Measurements from ENCODE around the gene RNF182. TPM values are rescaled to one million over a fixed set of nuclear protein-coding genes. Genes with fewer than 3 reads are reported as not detected.
"Not testable (repeated sequence)": the region's sequence is repeated elsewhere in the genome, so short reads cannot be mapped to it uniquely, and the experiment has no call there.

The RNF182 gene
- total RNA-seq, 2 experiments from 2014 or later: not detected

DNA sequence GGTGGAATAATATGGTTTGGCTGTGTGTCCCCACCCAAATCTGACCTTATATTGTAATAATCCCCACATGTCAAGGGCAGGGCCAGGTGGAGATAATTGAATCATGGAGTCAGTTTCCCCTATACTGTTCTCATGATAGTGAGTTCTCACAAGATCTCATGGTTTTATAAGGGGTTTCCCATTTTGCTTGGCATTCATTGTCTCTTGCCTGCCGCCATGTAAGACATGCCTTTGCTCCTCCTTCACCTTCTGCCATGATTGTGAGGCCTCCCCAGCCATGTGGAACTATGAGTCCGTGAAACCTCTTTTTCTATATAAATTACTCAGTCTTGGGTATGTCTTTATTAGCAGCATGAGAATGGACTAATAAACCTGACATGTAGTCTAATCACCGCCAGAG lies 48.7 kb downstream of the RNF182 start:
- ATAC-seq; H3K4me3 Mint-ChIP-seq; H3K36me3 Mint-ChIP-seq (ENCODE audit: low read depth); DNase-seq; intact Hi-C loops (cut with DNase I, micrococcal nuclease); H3K27ac Mint-ChIP-seq; POLR2A ChIA-PET; H3K4me1 Mint-ChIP-seq: not testable (repeated sequence)
- Mint-ChIP-seq H3K27me3 (peaks cover 26% of the 10 kb centered on the region), H3K9me3 (ENCODE audit: low read depth) (peaks cover 17% of the 10 kb centered on the region)
- CTCF ChIA-PET: interaction anchor here (0.7 kb wide), 1 partner anchor 99 kb away, joined by 3 read pairs; no protein-coding TSS in a partner anchor

DNA sequence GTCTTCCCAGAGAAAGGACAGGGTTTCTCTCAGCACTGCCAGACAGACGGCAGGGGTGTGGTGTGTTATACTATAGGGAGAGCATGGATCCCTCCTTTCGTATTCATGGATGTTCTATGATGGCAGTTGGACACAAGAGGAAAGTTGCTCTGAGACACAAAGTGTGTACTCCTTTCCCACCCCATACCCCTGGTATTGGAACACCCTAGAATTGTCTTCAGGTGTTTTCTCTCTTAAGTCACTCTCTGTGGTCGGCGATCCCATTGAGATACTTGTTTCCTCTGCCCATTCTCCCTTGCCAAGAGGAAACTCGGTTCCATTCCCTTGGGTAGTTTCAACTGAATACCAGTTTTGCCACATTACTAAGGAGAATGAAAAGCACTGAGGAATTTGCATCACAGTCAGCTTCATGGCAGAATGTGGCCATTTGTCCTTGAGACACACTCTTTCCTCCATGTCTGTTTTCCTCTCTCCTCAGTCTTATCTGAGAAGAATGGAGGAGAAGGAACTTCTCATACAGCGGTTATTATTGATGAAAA lies 53.4 kb downstream of the RNF182 start:
- Mint-ChIP-seq H3K4me1 (no peaks in the 10 kb centered on the region), H3K36me3 (ENCODE audit: low read depth) (no peaks in the 10 kb centered on the region), H3K27me3 (peaks cover 30% of the 10 kb centered on the region), H3K9me3 (ENCODE audit: low read depth) (peaks cover 5% of the 10 kb centered on the region), H3K27ac (no peak overlapping the region), H3K4me3 (no peak overlapping the region)
- DNase-seq (no peak), ATAC-seq (no peak)
- ChIA-PET POLR2A (interaction anchor here (0.5 kb wide), 1 partner anchor 156 kb away, joined by 6 read pairs; no protein-coding TSS in a partner anchor), CTCF (interaction anchor here (1.0 to 1.6 kb wide), 5 partner anchors 15 to 70 kb away, joined by 3 to 4 read pairs (median 3); no protein-coding TSS in a partner anchor)
- intact Hi-C loops (cut with DNase I, micrococcal nuclease): no loop called here

DNA sequence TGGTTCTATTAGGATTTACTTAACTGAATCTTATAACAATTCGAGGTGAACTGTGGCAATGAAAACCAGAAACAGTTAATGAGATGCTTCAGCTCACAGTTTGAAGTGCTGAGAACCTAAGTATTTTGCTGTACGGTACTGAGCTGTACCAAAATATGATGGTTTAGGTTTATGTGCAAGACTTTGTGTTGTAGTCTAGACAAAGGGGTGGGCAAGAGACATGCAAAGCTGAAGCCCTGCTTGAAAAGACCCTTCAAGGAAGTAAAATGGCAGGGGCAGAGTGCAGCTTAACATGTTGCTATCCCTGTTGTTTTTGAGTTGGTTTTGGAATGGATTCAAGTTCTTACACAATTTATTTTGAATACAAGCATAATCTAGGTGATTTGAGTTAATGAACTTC lies 54.0 kb downstream of the RNF182 start:
- Mint-ChIP-seq H3K36me3 (ENCODE audit: low read depth) (no peaks in the 10 kb centered on the region), H3K4me3 (no peak overlapping the region), H3K27ac (no peak overlapping the region), H3K27me3 (peaks cover 35% of the 10 kb centered on the region), H3K9me3 (ENCODE audit: low read depth) (no peaks in the 10 kb centered on the region), H3K4me1 (no peaks in the 10 kb centered on the region)
- DNase-seq (no peak), ATAC-seq (no peak)
- POLR2A ChIA-PET: no interaction called here
- intact Hi-C loops (cut with DNase I, micrococcal nuclease): no loop called here
- CTCF ChIA-PET: interaction anchor here (1.0 kb wide), 2 partner anchors 59 to 70 kb away, joined by 3 to 4 read pairs; no protein-coding TSS in a partner anchor

DNA sequence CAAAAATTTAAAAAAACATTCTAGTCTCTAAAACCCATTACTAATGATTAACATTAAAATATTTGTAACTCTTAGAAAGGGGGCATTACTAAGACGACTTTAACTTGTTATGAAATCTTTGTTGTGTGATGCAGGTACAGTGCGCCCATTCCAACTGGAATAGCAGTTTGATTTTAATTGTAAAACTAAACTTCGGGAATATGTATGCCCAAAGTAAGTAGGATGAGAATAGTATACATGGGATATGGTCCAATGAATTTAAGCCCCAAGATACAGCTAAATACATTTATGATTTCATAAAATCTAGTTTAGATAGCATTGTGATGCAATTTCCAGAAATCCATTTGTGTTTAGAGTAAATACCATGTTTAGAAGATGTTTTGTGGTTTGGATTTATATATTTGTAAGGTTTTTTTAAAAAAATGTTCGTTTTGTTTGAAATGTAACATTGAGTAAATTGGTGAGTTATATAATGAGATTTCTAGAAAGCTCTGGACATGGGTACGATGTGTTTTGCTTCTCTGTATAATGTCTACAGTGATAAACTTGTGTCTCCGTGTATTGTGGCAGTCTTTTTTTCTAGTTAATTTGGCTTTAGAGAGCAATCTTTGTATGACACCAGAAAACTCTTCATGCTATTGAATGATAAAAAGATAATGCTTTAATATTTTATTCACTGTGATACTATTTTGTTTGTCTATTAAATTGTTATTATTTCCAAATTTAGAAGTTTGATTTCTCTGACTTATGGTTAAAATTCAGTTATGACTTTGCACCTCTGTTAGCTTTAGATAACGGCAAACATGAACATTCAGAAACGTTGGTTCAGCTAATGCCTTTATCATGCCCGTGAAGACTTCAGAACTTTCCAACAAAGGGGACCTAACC lies 54.8 kb downstream of the RNF182 start:
- no peak overlapping the region for H3K4me3 Mint-ChIP-seq
- H3K4me1 Mint-ChIP-seq: no peaks in the 10 kb centered on the region
- ATAC-seq (no peak), DNase-seq (no peak)
- H3K27ac Mint-ChIP-seq: no peak overlapping the region
- H3K36me3 Mint-ChIP-seq (ENCODE audit: low read depth): no peaks in the 10 kb centered on the region
- no peaks in the 10 kb centered on the region for H3K9me3 Mint-ChIP-seq (ENCODE audit: low read depth)
- ChIA-PET POLR2A (no interaction called here), CTCF (interaction anchor here (1.0 kb wide), 2 partner anchors 59 to 71 kb away, joined by 3 to 4 read pairs; no protein-coding TSS in a partner anchor)
- intact Hi-C loops (cut with DNase I, micrococcal nuclease): no loop called here
- H3K27me3 Mint-ChIP-seq: peaks cover 40% of the 10 kb centered on the region

DNA sequence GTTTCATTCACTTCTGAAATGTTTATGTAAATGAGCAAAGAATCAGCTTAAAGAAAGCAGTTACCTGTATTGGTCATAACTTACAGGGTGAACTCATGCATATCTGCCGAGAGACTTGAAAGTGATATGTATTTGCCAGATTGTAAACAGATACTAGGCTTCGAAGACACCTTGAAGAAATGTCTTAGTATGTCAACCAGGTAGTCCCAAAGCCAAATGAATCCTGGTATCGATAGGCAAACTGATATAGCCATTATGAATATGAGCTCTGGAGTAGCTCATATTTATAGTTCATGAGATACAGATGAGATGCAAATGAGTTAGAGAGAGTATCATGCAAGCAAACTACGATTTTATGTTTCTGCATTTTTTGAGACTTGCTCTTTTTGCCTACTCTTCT lies 55.8 kb downstream of the RNF182 start:
- POLR2A ChIA-PET: no interaction called here
- Mint-ChIP-seq H3K9me3 (ENCODE audit: low read depth) (no peaks in the 10 kb centered on the region), H3K4me1 (no peaks in the 10 kb centered on the region), H3K27ac (no peak overlapping the region), H3K4me3 (no peak overlapping the region), H3K27me3 (peaks cover 36% of the 10 kb centered on the region), H3K36me3 (ENCODE audit: low read depth) (no peaks in the 10 kb centered on the region)
- CTCF ChIA-PET: no interaction called here
- DNase-seq: no peak
- ATAC-seq: no peak
- intact Hi-C loops (cut with DNase I, micrococcal nuclease): no loop called here

DNA sequence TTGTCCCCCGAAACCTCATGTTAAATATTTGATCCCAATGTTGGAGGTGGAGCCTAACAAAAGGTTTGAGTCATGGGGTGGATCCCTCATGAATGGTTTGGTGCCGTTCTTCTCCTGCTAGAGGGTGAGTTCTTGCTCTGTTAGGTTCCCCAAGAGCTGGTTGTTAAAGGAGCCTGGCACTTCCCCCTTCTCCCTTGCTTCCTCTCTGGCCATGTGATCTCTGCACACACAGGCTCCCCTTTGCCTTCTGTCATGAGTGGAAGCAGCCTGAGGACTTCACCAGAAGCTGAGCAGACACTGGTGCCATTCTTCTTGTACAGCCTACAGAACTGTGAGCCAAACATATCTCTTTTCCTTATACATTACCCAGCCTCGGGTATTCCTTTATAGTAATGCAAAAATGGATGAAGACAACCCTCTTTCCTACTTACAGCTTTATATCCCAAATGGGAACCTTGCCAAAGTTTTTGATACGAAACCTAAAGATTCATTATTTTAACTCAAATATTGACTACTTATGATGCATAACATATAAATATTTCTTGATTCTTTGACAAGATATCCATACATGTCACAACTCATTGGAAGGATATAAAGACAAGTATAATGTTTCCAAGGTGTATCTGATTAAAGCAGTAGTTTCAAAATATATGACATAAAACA lies 61.0 kb downstream of the RNF182 start:
- Mint-ChIP-seq H3K9me3 (ENCODE audit: low read depth) (no peaks in the 10 kb centered on the region), H3K27me3 (peaks cover 51% of the 10 kb centered on the region), H3K4me1 (no peaks in the 10 kb centered on the region), H3K36me3 (ENCODE audit: low read depth) (no peaks in the 10 kb centered on the region), H3K27ac (no peak overlapping the region), H3K4me3 (no peak overlapping the region)
- POLR2A ChIA-PET: no interaction called here
- CTCF ChIA-PET: no interaction called here
- intact Hi-C loops (cut with DNase I, micrococcal nuclease): no loop called here
- no peak for DNase-seq
- no peak for ATAC-seq

DNA sequence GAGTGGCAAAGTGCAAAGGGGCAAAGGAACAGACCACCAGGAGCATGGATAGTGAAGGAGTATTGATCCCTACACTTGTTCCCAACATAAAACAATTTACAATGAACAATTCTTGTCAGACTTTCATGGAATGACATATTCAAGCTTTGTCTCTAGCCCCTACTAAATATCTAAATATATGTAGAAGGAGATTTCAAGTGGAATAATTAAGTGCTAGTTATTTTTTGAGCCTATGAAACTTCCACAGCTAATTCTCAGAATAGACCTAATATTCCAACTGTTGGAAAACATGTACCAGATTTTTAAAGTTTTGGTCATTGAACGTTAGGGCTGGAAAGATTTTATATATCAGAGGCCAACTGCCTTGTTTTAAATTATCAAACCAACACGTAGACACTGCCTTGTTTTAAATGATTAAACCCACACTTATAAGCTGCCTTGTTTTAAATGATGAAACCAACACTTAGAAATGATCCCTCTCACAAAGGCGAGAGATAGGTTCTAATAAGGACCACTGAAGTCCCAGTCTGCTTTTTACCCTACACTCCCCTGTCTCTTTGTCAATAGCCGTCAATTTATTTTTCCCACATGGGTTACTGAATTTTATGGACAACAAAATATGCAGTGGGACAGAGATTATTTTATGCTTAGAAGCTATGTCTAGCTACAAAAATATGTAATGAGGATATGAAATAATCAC lies 62.1 kb downstream of the RNF182 start:
- H3K27me3 Mint-ChIP-seq: peaks cover 50% of the 10 kb centered on the region
- intact Hi-C loops (cut with DNase I, micrococcal nuclease): no loop called here
- H3K9me3 Mint-ChIP-seq (ENCODE audit: low read depth): no peaks in the 10 kb centered on the region
- H3K36me3 Mint-ChIP-seq (ENCODE audit: low read depth): no peaks in the 10 kb centered on the region
- no peak overlapping the region for H3K4me3 Mint-ChIP-seq
- DNase-seq (no peak), ATAC-seq (no peak)
- ChIA-PET CTCF (interaction anchor here (0.7 kb wide), 1 partner anchor 178 kb away, joined by 3 read pairs; no protein-coding TSS in a partner anchor), POLR2A (no interaction called here)
- H3K4me1 Mint-ChIP-seq: no peaks in the 10 kb centered on the region
- H3K27ac Mint-ChIP-seq: no peak overlapping the region

DNA sequence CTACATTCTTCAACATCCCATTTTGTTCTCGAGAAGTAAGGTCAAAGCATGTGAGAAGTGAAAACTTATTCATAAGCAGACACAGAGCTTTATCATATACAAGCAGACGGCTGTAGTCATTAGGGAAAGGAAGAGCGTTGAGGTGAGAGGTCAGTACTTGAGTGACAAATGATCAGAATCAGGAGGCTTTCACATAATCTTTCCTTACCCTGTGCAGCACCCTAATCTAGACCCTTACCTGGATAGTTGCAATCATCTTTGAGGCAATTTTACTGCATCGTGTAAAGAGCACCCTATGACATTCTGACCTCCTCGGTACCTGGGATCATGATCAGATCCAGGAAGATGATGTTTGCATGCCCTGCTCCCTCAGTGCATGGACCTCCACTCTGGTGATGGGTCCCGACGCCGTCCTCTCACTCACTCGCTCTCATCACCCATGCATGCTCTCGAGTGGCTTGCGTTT lies 62.7 kb downstream of the RNF182 start:
- no peaks in the 10 kb centered on the region for H3K4me1 Mint-ChIP-seq
- H3K9me3 Mint-ChIP-seq (ENCODE audit: low read depth): no peaks in the 10 kb centered on the region
- ChIA-PET POLR2A (no interaction called here), CTCF (interaction anchor here (0.7 kb wide), 1 partner anchor 179 kb away, joined by 3 read pairs; no protein-coding TSS in a partner anchor)
- no peaks in the 10 kb centered on the region for H3K36me3 Mint-ChIP-seq (ENCODE audit: low read depth)
- H3K27ac Mint-ChIP-seq: no peak overlapping the region
- H3K27me3 Mint-ChIP-seq: peaks cover 44% of the 10 kb centered on the region
- no peak overlapping the region for H3K4me3 Mint-ChIP-seq
- intact Hi-C loops (cut with DNase I, micrococcal nuclease): no loop called here
- no peak for ATAC-seq
- DNase-seq: no peak

DNA sequence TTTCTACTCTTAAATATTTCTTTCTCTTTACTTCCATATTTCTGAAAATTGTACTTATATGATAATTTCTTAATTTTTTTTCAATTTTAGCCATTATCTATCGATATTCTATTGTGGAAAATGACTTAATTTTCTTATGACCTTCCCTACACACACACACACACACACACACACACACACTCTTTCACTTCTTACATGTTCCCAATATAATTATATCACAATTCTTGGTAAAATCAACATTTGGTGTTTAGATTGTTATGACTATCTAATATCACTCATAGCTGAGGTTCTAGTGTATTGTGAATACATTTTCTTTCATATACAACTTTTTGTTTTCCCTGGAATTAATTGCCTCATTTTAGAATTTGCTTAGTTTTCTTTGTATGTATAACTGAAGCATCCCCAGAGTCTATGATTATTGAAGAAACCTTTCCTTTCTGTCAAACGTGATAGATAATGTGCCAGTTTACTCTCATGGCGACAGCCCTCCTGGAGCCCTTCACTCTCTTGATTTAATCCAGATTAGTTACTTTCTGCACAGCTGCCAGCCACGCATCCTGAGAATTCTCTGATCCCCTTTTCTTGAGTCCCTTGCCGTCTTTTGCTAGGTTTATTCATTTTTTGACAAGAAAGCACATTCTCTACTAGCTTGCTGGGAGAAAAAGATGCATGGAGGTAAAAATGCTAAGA lies 63.4 kb downstream of the RNF182 start:
- no peak overlapping the region for H3K4me3 Mint-ChIP-seq
- H3K4me1 Mint-ChIP-seq: no peaks in the 10 kb centered on the region
- no peak overlapping the region for H3K27ac Mint-ChIP-seq
- H3K9me3 Mint-ChIP-seq (ENCODE audit: low read depth): no peaks in the 10 kb centered on the region
- no peak for ATAC-seq
- CTCF ChIA-PET: interaction anchor here (0.6 kb wide), 1 partner anchor 1165 kb away, joined by 3 read pairs; no protein-coding TSS in a partner anchor
- intact Hi-C loops (cut with DNase I, micrococcal nuclease): no loop called here
- DNase-seq: no peak
- POLR2A ChIA-PET: no interaction called here
- H3K27me3 Mint-ChIP-seq: peaks cover 40% of the 10 kb centered on the region
- H3K36me3 Mint-ChIP-seq (ENCODE audit: low read depth): no peaks in the 10 kb centered on the region

DNA sequence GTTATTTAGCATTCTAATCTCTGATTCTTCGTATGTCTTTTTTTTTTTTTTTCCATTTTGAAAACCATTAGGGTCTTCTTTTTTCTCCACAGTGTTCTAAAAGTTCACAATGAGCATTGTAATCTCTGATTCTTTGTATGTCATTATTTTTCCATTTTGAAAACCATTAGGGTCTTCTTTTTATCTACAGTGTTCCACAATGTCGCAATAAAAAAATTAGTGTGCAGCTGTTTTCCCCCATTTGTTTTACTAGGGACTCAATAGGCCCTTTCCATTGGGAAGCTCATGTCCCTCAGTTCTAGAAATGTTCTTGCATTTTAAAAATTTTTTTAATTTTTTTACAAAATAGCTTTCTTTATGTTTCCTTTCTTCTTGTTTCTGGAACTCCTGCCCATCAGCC lies 64.2 kb downstream of the RNF182 start:
- intact Hi-C loops (cut with DNase I, micrococcal nuclease): no loop called here
- ChIA-PET CTCF (interaction anchor here (0.6 to 1.2 kb wide), 2 partner anchors 80 to 1164 kb away, joined by 3 read pairs; no protein-coding TSS in a partner anchor), POLR2A (no interaction called here)
- no peak for DNase-seq
- H3K4me3 Mint-ChIP-seq: no peak overlapping the region
- H3K27me3 Mint-ChIP-seq: peaks cover 39% of the 10 kb centered on the region
- H3K9me3 Mint-ChIP-seq (ENCODE audit: low read depth): no peaks in the 10 kb centered on the region
- no peaks in the 10 kb centered on the region for H3K4me1 Mint-ChIP-seq
- no peaks in the 10 kb centered on the region for H3K36me3 Mint-ChIP-seq (ENCODE audit: low read depth)
- no peak for ATAC-seq
- H3K27ac Mint-ChIP-seq: no peak overlapping the region

Measured in activated CD4-positive, alpha-beta T cell treated with anti-CD3 and anti-CD28 coated beads for 36 hours (primary cell).